Germinal center (tissue), 1 donor: ENCODE measurements around the gene DLST.
"Not testable (repeated sequence)": the region's sequence is repeated elsewhere in the genome, so short reads cannot be mapped to it uniquely, and the experiment has no call there.

Source experiments
- DNase-seq: peaks from one replicate; pipeline ENCODE4 v3.0.0; 2012; ENCODE audit warnings: mixed read lengths, low spot score

The DLST gene

GRCh38 chr14:74917646-74918081 is 35.9 kb downstream of the DLST start:
- DNase-seq, result no peak

GRCh38 chr14:74918380-74918779 is 36.7 kb downstream of the DLST start:
- no peak for DNase-seq

GRCh38 chr14:74919421-74920165 is 37.9 kb downstream of the DLST start:
- no peak for DNase-seq

GRCh38 chr14:74920281-74920680 is 38.6 kb downstream of the DLST start:
- DNase-seq, result no peak

- DNase-seq, result no peak
Observed at GRCh38 chr14:74921053-74921620, 39.4 kb downstream of the DLST start.

GRCh38 chr14:74921987-74922751 is 40.5 kb downstream of the DLST start:
- no peak for DNase-seq

GRCh38 chr14:74922752-74923401 is 41.2 kb downstream of the DLST start, which contains the start of gene RPS6KL1:
Gene RPS6KL1, minus strand, starts transcription at chr14:74923260. Its CDS starts 1,719 bp downstream, at chr14:74921541.
- peak; percentile 94 for DNase-seq

GRCh38 chr14:74924061-74924460 is 42.3 kb downstream of the DLST start:
- DNase-seq, result no peak

- no peak for DNase-seq
Observed at GRCh38 chr14:74927225-74927624, 45.5 kb downstream of the DLST start.

- DNase-seq, result no peak
Observed at GRCh38 chr14:74929242-74929641, 47.5 kb downstream of the DLST start.

GRCh38 chr14:74931744-74932143 is 50.0 kb downstream of the DLST start:
- not testable (repeated sequence) for DNase-seq

GRCh38 chr14:74932401-74932901 is 50.7 kb downstream of the DLST start:
- no peak for DNase-seq

GRCh38 chr14:74932936-74933335 is 51.2 kb downstream of the DLST start:
- not testable (repeated sequence) for DNase-seq

- no peak for DNase-seq
Observed at GRCh38 chr14:74934041-74934440, 52.3 kb downstream of the DLST start.

- no peak for DNase-seq
Observed at GRCh38 chr14:74934476-74935359, 53.0 kb downstream of the DLST start.

GRCh38 chr14:74935360-74935680 is 53.6 kb downstream of the DLST start:
- DNase-seq, result no peak

GRCh38 chr14:74936151-74936550 is 54.4 kb downstream of the DLST start:
- DNase-seq, result no peak

GRCh38 chr14:74936731-74937130 is 55.0 kb downstream of the DLST start:
- no peak for DNase-seq

- DNase-seq, result no peak
Observed at GRCh38 chr14:74937171-74937570, 55.5 kb downstream of the DLST start.

GRCh38 chr14:74938531-74939495 is 57.1 kb downstream of the DLST start:
- no peak for DNase-seq
